Right lung (tissue), 5 donors: ENCODE measurements around the gene CES3. TPM values are rescaled to one million over a fixed set of nuclear protein-coding genes. Genes with fewer than 3 reads are reported as not detected.

Experiments
- DNase-seq, 2 donors: peaks; one replicate each; pipeline ENCODE4 v3.0.0-alpha.2; 2013
- polyA plus RNA-seq, 5 donors: library from polyadenylated mRNA; unstranded; fragments of 120-200 nt; gene quantifications; one replicate each; pipeline versions ENCODE4 v1.2.1 to v1.2.3, GENCODE V29; 2013; ENCODE audit warnings: inconsistent platforms in 1 of 5, low replicate concordance in 1 of 5; ENCODE audit not compliant: insufficient read length in 5 of 5, insufficient read depth in 1 of 5

The CES3 gene
- polyA plus RNA-seq, 5 donors = 4.0 to 5.6 (median 4.2) TPM

DNA sequence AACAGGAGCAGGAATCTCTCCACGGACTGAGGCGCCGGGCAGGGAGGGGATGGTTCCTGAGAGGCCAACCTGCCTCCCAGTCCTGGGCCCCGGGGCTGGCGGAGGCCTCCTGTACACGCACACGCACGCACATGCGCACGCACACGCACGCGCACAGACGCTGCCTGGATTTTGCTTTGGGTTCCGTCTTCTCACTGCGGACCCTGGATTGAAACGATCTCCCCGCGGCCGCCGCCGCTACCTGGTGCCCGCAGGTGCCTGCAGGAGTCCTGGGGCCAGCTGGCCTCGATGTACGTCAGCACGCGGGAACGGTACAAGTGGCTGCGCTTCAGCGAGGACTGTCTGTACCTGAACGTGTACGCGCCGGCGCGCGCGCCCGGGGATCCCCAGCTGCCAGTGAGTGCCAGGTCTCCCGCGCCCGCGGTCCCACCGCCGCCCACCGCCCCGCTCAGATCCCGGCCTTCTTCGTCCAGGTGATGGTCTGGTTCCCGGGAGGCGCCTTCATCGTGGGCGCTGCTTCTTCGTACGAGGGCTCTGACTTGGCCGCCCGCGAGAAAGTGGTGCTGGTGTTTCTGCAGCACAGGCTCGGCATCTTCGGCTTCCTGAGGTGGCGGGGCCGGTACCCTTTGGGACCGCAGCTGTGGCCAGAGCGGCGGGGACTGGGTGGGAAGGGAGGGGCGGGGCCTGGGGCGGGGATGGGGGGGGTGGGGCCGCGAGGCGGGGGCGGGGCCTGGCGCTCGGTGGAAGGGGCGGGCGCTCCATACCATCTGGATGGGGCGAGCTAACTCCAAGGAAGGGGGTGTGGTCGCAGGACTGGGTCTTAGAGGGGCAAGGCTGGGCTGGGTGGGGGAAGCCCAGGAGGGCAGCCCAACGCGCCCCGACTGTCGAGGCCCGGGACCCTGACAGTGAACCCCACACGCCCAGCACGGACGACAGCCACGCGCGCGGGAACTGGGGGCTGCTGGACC lies 39.6 kb downstream of the CES3 start:
- DNase-seq = no peak

DNA sequence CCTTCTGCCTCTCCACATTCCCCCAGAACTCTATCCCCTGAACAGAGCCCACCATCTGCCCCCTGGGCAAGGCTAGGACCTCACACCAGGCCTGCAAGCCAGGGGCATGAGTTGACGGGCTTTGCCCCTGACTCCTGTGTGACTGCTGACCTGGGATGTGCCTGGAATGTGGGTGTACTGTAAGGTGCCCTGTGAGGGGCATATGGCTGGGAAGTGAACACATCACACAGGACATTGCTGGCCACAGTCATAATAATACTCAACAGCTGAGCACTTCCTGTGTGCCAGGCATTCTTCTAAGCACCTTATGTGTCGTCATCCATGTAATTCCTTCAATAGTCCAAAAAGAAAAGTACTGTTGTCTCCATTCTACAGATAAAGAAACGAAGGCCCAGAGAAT lies 40.7 kb downstream of the CES3 start:
- no peak for DNase-seq

DNA sequence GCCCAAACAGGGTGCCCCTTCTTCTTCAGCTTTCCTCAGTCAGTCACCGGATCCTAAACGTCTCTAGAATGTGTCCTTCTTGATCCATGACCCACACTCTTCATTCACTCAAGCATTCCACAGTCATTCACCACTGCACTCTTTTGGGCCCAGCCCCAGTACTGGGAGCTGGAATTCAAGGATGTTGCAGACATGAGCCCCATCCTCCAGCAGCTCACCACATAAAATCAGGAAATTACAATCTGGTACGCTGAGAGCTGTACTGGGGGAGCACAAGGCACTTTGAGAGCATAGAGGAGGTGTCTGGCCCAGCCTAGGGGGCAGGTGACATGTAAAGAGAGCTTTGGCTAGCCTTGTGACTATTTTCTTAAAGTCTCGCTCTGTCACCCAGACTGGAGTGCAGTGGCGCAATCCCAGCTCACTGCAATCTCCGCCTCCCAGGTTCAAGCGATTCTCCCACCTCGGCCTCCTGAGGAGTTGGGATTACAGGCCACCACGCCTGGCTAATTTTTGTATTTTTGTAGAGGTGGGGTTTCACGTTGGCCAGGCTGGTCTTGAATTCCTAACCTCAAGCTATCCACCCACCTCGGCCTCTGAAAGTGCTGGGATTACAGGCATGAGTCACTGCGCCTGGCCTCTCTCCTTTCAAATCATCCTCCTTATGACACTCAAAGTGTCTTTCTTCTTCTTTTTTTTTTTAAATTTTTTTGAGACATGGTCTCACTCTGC lies 46.0 kb downstream of the CES3 start:
- DNase-seq = no peak

GRCh38 chr16:67009158-67009557 lies 48.1 kb downstream of the CES3 start:
- no peak for DNase-seq

- DNase-seq = no peak
Measured at GRCh38 chr16:67011274-67011673, 50.2 kb downstream of the CES3 start.

GRCh38 chr16:67013233-67013822 lies 52.3 kb downstream of the CES3 start:
- DNase-seq = no peak

DNA sequence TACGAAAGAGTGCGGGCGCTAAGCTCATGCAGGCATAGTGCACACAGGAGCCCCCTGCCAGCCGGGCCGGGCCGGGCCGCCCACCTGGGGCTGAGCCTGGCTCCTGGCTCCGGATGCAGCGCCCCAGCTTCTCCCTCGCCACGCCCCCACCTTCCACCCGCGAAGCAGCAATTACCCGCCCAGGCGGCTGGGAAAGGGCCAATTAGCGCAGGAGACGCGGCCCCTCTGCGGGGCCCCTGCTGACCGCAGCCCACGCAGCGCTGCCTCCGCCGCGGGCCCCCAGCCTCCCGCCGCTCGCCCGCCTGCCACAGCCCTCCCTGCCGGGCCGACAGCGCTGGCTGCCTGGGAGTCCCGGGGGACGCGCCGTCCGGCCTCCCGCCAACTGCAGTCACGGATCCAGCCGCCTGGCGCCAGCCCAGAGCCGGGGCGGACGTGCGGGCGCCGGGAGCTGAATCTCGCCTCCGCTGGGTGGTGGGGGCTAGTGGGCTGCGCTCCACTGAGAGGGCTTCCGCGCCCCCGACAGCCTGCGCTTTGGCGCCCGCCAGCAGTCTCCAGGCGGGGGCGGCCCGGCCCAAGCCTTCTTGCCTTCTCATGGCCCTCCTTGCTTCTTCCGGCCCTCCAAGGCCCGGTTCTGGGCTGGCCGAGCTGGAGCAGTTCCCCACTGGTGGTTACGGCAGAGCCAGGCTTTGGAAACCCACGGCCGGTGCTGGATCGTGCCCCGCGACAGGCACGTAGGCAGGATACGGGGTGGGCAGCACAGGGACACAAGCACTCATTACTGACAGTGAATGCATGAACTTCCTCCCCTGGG lies 53.0 kb downstream of the CES3 start:
- peak; percentile 87 to 88 for DNase-seq

DNA sequence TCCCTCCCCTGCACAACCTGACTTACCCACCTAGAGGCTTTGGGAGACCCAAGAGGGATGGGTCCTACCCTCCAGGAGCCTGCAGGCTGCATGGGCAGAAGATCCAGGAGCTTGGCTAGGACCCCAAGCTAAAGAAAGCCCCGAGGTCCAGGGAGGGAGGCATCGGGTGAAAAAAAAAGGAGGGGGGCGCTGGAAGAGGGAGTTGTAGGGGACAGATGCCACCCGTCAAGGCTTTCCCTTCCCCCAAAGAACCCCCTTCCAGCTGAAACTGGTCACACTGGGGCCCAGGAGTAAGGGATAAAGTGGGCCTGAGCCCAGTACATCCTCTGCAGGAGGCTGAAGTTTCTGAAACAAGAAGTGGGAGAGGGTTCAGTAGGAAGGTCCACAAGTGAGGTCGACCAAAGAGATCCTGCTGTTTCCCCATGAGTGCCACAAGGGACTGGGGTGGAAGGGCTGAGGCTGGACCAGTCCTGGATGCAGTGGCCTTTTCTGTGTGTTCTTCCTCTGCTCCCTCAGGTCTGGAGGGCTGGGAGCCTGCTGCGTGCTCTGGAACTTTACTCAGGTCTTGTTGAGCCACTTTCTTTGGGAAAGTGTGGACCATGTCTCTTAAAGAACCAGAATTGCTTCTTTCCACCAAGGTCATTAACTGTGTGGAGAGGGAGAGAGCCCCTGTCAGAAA lies 53.7 kb downstream of the CES3 start:
- DNase-seq = no peak

GRCh38 chr16:67015313-67015731 lies 54.3 kb downstream of the CES3 start:
- no peak for DNase-seq

DNA sequence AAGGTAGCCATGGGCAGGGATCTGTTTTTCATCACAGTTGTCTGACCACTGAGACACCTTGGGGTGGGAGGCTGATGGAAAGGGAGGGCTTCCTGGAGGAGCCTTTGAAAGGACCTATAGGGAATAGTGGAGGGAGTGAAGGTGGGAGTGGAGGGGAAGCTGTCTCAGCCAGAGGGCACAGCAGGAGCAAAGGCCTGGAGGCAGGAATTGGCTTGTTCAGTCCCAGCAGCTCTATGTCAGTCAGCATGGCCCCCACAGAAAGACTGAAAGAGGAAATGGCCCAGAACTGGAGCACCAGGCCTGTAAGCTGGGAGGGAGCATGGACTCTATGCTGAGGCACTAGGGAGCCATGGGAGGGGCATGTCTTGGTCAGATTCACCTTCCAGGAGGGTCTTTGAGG lies 55.1 kb downstream of the CES3 start:
- DNase-seq = no peak

DNA sequence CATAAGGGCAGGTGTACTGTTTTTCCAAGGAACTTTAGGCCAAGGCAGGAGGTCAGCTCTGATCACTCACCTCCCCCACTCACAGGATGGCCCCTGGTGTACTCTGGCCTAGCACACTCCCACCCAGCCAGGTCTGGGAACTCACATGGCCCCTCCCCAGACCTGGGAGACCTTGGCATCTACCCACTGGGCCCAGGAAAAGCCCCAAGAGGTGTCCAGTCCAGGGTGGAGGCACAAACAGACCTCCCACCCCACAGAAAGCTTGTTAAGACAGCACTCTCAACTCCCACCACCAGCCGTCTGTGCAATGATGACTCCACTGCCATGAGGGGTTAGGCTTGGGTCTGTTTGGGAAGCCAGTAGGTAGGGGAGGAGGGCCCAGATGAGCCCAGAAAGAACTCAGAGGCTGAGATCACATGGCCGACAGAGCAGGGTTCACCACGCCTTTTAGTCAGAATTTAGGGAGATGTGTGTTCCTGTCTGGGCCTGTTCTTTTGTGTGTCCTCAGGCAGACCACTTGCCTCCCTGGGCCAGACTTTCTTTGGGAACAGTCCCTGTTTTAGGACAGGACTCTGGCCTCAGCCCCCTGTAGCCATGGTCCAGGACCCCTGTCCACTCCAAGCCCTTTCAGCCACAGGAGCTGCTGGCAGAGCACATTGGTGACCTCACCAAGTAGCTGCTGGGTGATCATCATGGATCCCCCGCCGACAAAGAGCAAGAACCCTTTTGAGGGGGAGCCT lies 55.8 kb downstream of the CES3 start:
- DNase-seq = no peak

DNA sequence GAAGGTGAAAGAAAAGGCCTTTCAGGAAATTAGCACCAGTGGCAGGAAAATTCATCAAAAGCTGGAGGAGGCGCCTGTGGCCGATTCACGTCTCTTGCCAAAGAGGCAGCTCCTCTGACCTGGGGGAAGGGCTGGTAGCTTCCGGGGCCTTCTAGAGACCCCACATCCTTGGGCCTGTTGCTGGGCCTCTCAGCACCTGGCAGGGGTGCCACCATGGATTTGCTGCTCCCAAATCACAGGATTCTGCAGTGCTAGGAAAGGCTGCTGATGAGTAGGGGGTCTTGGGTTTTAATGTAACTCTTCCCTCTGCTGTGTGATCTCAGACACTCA lies 56.3 kb downstream of the CES3 start:
- DNase-seq = no peak

DNA sequence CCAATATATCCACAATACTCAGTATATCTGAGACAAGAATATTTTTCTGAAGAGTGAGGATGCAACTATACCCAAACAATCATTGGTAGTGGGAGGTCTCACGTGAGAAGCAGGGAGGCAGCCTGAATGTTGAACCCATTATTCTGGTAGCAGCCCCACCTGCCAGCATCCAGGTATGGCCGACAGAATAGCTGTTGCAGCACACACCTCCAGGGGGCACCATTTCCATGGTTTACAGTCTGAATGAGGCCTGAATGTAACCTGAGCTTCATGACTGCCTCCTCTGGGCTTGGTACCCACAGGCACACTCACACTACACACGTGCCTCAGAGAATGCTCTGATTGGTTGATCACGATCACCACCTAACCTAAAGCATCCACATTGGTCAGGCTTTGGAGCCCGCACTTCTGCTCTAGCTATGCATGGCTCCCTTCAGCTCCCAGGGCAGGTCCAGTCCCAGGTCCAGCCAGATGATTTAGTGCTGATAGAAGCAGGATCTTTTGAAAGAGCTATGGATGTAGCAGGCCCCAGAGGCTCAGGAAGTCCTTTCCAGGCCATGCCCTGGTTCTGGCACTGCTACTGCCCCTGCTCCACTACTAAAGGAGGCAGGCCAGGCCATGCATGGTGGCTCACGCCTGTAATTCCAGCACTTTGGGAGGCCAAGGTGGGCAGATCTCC lies 56.9 kb downstream of the CES3 start:
- no peak for DNase-seq

GRCh38 chr16:67019171-67019570 lies 58.1 kb downstream of the CES3 start:
- DNase-seq = no peak

- DNase-seq = no peak
Measured at GRCh38 chr16:67021321-67021720, 60.3 kb downstream of the CES3 start.

DNA sequence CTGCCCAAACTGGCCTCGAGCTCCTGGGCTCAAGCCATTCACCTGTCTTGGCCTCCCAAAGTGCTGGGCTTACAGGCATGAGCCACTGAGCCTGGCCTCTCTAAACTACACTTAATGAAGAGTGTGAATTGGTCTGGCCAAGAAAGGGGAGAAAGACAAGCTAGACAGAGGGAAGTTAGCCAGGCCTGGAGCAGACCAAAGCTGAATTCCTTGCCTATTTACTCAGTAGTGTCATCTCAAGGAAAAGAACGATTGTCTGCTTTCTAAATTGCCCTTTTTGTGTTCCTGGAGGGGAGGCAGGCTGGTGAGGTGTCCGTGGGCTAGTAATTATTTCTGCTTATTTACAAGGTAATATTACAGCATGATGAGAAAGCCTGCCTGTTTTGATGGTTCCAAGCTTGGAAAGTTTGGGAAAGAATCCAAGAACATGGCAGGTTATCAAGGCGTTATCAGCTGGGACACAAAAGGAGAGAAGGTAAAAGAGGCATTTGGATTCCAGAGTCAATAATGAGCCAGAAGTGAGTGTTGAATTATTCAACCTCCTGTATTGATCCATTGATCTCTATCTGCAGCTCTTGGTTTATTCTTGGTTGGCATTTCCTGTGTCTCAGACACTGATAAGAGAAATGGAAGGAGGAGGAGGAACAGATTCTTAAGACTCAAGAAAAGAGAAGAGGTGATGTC lies 61.6 kb downstream of the CES3 start:
- DNase-seq = no peak

- DNase-seq = no peak
Measured at GRCh38 chr16:67023689-67024088, 62.6 kb downstream of the CES3 start.
